Fibroblast of lung (primary cell): Measurements from ENCODE around the gene SERHL2. TPM values are rescaled to one million over a fixed set of nuclear protein-coding genes. Genes with fewer than 3 reads are reported as not detected.

Experiments
- DNase-seq, 2 donors: peaks; one replicate each; pipeline versions ENCODE4 v3.0.0 to v3.0.0-alpha.2; 2010; ENCODE audit warnings: low read depth in 2 of 2
- H2AFZ ChIP-seq: 2 replicates; pipeline ENCODE4 v1.5.1; 2012; ENCODE audit warnings: low read length, control low read depth, inconsistent platforms
- H3K27ac ChIP-seq: 2 replicates; pipeline ENCODE4 v1.5.1; 2011; ENCODE audit warnings: low read length, control low read depth; ENCODE audit not compliant: insufficient read depth
- H3K27me3 ChIP-seq: 2 replicates; pipeline ENCODE4 v1.5.1; 2011; ENCODE audit warnings: mild to moderate bottlenecking, low read length; ENCODE audit not compliant: control insufficient read depth, insufficient read depth
- H3K36me3 ChIP-seq: 2 replicates; pipeline ENCODE4 v1.5.1; 2011; ENCODE audit warnings: low read length; ENCODE audit not compliant: control insufficient read depth, insufficient read depth
- H3K4me1 ChIP-seq: 2 replicates; pipeline ENCODE4 v1.5.1; 2011; ENCODE audit warnings: low read length; ENCODE audit not compliant: control insufficient read depth, insufficient read depth; ENCODE audit errors: extremely low read depth
- H3K4me2 ChIP-seq: 2 replicates; pipeline ENCODE4 v1.5.1; 2011; ENCODE audit warnings: low read length, control low read depth; ENCODE audit not compliant: insufficient read depth; ENCODE audit errors: extremely low read depth
- H3K4me3 ChIP-seq, 4 experiments: fragments of 200-600 bp in 1 of 4; sonication (generic) in 1 of 4; replicated peaks in 1 of 4; 2 replicates each; pipeline ENCODE4 v1.5.1; 2011 to 2016; ENCODE audit warnings: low read length in 4 of 4, low read depth in 3 of 4, mild to moderate bottlenecking in 3 of 4, control low read depth in 2 of 4, inconsistent platforms in 1 of 4, mixed read lengths in 1 of 4; ENCODE audit not compliant: insufficient read depth in 1 of 4; ENCODE audit errors: control extremely low read depth in 1 of 4
- H3K79me2 ChIP-seq: 2 replicates; pipeline ENCODE4 v1.5.1; 2012; ENCODE audit warnings: mild to moderate bottlenecking, low read length, inconsistent platforms; ENCODE audit not compliant: control insufficient read depth, insufficient read depth
- H3K9ac ChIP-seq: 2 replicates; pipeline ENCODE4 v1.5.1; 2011; ENCODE audit warnings: mild to moderate bottlenecking, low read length, control low read depth; ENCODE audit not compliant: insufficient read depth
- H3K9me3 ChIP-seq: 2 replicates; pipeline ENCODE4 v1.5.1; 2012; ENCODE audit warnings: low read depth, low read length; ENCODE audit not compliant: control insufficient read depth, insufficient read depth
- H4K20me1 ChIP-seq: 2 replicates; pipeline ENCODE4 v1.5.1; 2011; ENCODE audit warnings: low read length; ENCODE audit not compliant: control insufficient read depth, insufficient read depth; ENCODE audit errors: extremely low read depth
- CTCF ChIP-seq, 2 donors: IDR thresholded peaks in 1 of 2; conservative IDR thresholded peaks in 1 of 2; 1 replicate in 1 of 2; 2 replicates in 1 of 2; pipeline ENCODE4 v1.5.1; 2011 to 2012; ENCODE audit warnings: low read length in 2 of 2, control low read depth in 1 of 2, inconsistent platforms in 1 of 2, low read depth in 1 of 2, mild to moderate bottlenecking in 1 of 2
- EZH2 ChIP-seq: IDR thresholded peaks from 2 replicates; pipeline ENCODE4 v1.5.1; 2012; ENCODE audit warnings: low read length, control low read depth, mild to moderate bottlenecking; ENCODE audit errors: missing control alignments
- polyA plus RNA-seq, 2 donors: library from polyadenylated mRNA; depleted of rRNA in 1 of 2; stranded (reverse) in 1 of 2; unstranded in 1 of 2; fragments of >200 nt; gene quantifications; 2 replicates each; pipeline ENCODE4 v1.2.1, GENCODE V29; 2011 to 2012; ENCODE audit warnings: missing spikeins in 1 of 2
- total RNA-seq: library from RNA; depleted of rRNA; stranded (reverse); fragments of >200 nt; gene quantifications from 2 replicates; pipeline ENCODE4 v1.2.1, GENCODE V29; 2014

SERHL2 gene
- total and polyA plus RNA-seq, 2 donors (not counting 1 experiment from before 2014, with no cell fraction given) = 4.6 to 5.5 TPM

- no peaks in the 10 kb centered on the region for H3K4me1 ChIP-seq
- H3K36me3 ChIP-seq = peaks cover 12% of the 10 kb centered on the region
- H3K4me3 ChIP-seq = no peak overlapping the region
- DNase-seq = no peak
- no peaks in the 10 kb centered on the region for H3K27me3 ChIP-seq
- H2AFZ ChIP-seq = no peak overlapping the region
- H3K79me2 ChIP-seq = no peaks in the 10 kb centered on the region
- no peak overlapping the region for H3K27ac ChIP-seq
- H3K9me3 ChIP-seq = no peaks in the 10 kb centered on the region
- H3K9ac ChIP-seq = no peak overlapping the region
- no peaks in the 10 kb centered on the region for H4K20me1 ChIP-seq
- TF ChIP-seq CTCF (conservative IDR thresholded peaks at IDR 0.05 in 1 of 2, IDR thresholded peaks at IDR 0.05 in 1 of 2; ENCODE audit: low read depth in 1 of 2, low read length in 2 of 2) = no peak
- TF ChIP-seq EZH2 = no peak
- H3K4me2 ChIP-seq = no peak overlapping the region
These were observed 38.2 kb downstream of the SERHL2 start for GRCh38 chr22:42591987-42592386.

GRCh38 chr22:42595434-42595833 lies 41.7 kb downstream of the SERHL2 start:
- DNase-seq = peak in 1 of 2 donors; percentile 29
- Histone ChIP-seq H3K9ac (no peak overlapping the region), H3K79me2 (peaks cover 4% of the 10 kb centered on the region), H3K9me3 (no peaks in the 10 kb centered on the region), H2AFZ (no peak overlapping the region), H4K20me1 (no peaks in the 10 kb centered on the region), H3K36me3 (peaks cover 25% of the 10 kb centered on the region), H3K27me3 (no peaks in the 10 kb centered on the region), H3K4me2 (no peak overlapping the region), H3K4me3 (no peak overlapping the region), H3K27ac (no peak overlapping the region), H3K4me1 (no peaks in the 10 kb centered on the region)
- TF ChIP-seq EZH2 (no peak), CTCF (conservative IDR thresholded peaks at IDR 0.05 in 1 of 2, IDR thresholded peaks at IDR 0.05 in 1 of 2; ENCODE audit: low read depth in 1 of 2, low read length in 2 of 2) (no peak)

- no peak for DNase-seq
- H3K4me3 ChIP-seq = no peak overlapping the region
- no peaks in the 10 kb centered on the region for H4K20me1 ChIP-seq
- H3K9ac ChIP-seq = no peak overlapping the region
- no peaks in the 10 kb centered on the region for H3K27me3 ChIP-seq
- no peak for TF ChIP-seq CTCF (conservative IDR thresholded peaks at IDR 0.05 in 1 of 2, IDR thresholded peaks at IDR 0.05 in 1 of 2; ENCODE audit: low read depth in 1 of 2, low read length in 2 of 2)
- no peak overlapping the region for H3K27ac ChIP-seq
- H3K4me1 ChIP-seq = no peaks in the 10 kb centered on the region
- H2AFZ ChIP-seq = no peak overlapping the region
- H3K9me3 ChIP-seq = no peaks in the 10 kb centered on the region
- H3K36me3 ChIP-seq = peaks cover 25% of the 10 kb centered on the region
- H3K79me2 ChIP-seq = peaks cover 4% of the 10 kb centered on the region
- H3K4me2 ChIP-seq = no peak overlapping the region
These were observed 42.6 kb downstream of the SERHL2 start for GRCh38 chr22:42596336-42596735.
